GM12878 (cell line): ENCODE measurements around the gene IGFBP3. TPM values are rescaled to one million over a fixed set of nuclear protein-coding genes. Genes with fewer than 3 reads are reported as not detected.

Experiments
- ATAC-seq: fragments of 200-7000 bp; cut with Tn5 transposase; 3 replicates; pipeline ENCODE4 v1.9.1; 2020; ENCODE audit warnings: mild to moderate bottlenecking, moderate library complexity
- BruUV-seq: library from RNA; stranded (reverse); fragments of 400-500 nt; replicated peaks from 2 replicates; lab custom pipeline; 2021; lab: Mats Ljungman, UMichigan
- CTCF ChIA-PET: fragments of 300-600 bp; sonication (Branson Sonifier 250); formaldehyde crosslinking; extraction: SDS; loops from one replicate; lab custom pipeline; 2021; ENCODE audit warnings: inconsistent platforms; lab: Yijun Ruan, JAX
- POLR2A ChIA-PET: fragments of 350-600 bp; formaldehyde crosslinking; extraction: SDS; loops from one replicate; lab custom pipeline; 2021; ENCODE audit warnings: inconsistent platforms; lab: Charles Lee
- RAD21 ChIA-PET: fragments of 300-600 bp; sonication (Branson Sonifier 250); formaldehyde crosslinking; loops from one replicate; lab custom pipeline; 2023; ENCODE audit warnings: antibody characterized with exemption; ENCODE audit not compliant: unreplicated experiment; lab: Charles Lee
- SMC1A ChIA-PET: fragments of 300-600 bp; sonication (Branson Sonifier 250); formaldehyde crosslinking; loops from one replicate; lab custom pipeline; 2023; ENCODE audit not compliant: unreplicated experiment, uncharacterized antibody; lab: Charles Lee
- DNase-seq: peaks from one replicate; pipeline ENCODE4 v3.0.0-alpha.2; 2011; ENCODE audit warnings: low read depth, low spot score
- FAIRE-seq: peaks from 3 replicates; lab custom pipeline; 2011; peaks lifted over from hg19 to GRCh38; lab: Jason Lieb, UNC
- H2AFZ ChIP-seq: 2 replicates; pipeline ENCODE4 v1.6.0; 2011; ENCODE audit warnings: low read depth, low read length, control low read depth; ENCODE audit not compliant: control insufficient read depth
- H3K27ac ChIP-seq: 2 replicates; pipeline ENCODE4 v1.5.1; 2011; ENCODE audit warnings: control low read depth; ENCODE audit not compliant: control insufficient read depth, insufficient read depth
- H3K27me3 ChIP-seq, 2 experiments: replicated peaks in 1 of 2; 2 replicates each; pipeline versions ENCODE4 v1.6.0 to v1.6.1; 2011; ENCODE audit warnings: low read length in 1 of 2; ENCODE audit not compliant: control insufficient read depth in 2 of 2, insufficient read depth in 2 of 2
- H3K36me3 ChIP-seq, 2 experiments: 2 replicates each; pipeline ENCODE4 v1.5.1; 2011; ENCODE audit warnings: low read length in 1 of 2; ENCODE audit not compliant: control insufficient read depth in 2 of 2, insufficient read depth in 2 of 2
- H3K4me1 ChIP-seq: 2 replicates; pipeline ENCODE4 v1.6.1; 2011; ENCODE audit warnings: mild to moderate bottlenecking, low read length, moderate library complexity, mixed read lengths; ENCODE audit not compliant: control insufficient read depth, insufficient read depth
- H3K4me2 ChIP-seq: 2 replicates; pipeline ENCODE4 v1.6.0; 2011; ENCODE audit warnings: control low read depth; ENCODE audit not compliant: control insufficient read depth, insufficient read depth
- H3K4me3 ChIP-seq: fragments of 200-600 bp; sonication (generic); 2 replicates; pipeline ENCODE4 v1.5.1; 2016
- H3K79me2 ChIP-seq: 2 replicates; pipeline ENCODE4 v1.6.0; 2011; ENCODE audit warnings: low read length; ENCODE audit not compliant: control insufficient read depth, insufficient read depth
- H3K9ac ChIP-seq: 2 replicates; pipeline ENCODE4 v1.8.0; 2011; ENCODE audit warnings: low read length, control low read depth, mixed read lengths; ENCODE audit not compliant: control insufficient read depth, insufficient read depth
- H3K9me3 ChIP-seq: replicated peaks from 3 replicates; pipeline ENCODE4 v1.5.1; 2011; ENCODE audit warnings: mild to moderate bottlenecking, low read length; ENCODE audit not compliant: control insufficient read depth, insufficient read depth
- H4K20me1 ChIP-seq: 2 replicates; pipeline ENCODE4 v1.6.0; 2011; ENCODE audit not compliant: control insufficient read depth, insufficient read depth
- EGR1 ChIP-seq, 2 experiments: IDR thresholded peaks; 1 replicate in 1 of 2; 2 replicates in 1 of 2; pipeline ENCODE4 v1.6.1; 2011 to 2012; ENCODE audit warnings: low read depth in 2 of 2, low read length in 2 of 2, borderline replicate concordance in 1 of 2, mild to moderate bottlenecking in 1 of 2, moderate library complexity in 1 of 2
- PML ChIP-seq: IDR thresholded peaks from 2 replicates; pipeline ENCODE4 v1.6.1; 2012; ENCODE audit warnings: low read length, inconsistent platforms
- YBX1 ChIP-seq: fragments of 450-650 bp; IDR thresholded peaks from 2 replicates; pipeline ENCODE4 v1.6.1; 2016; ENCODE audit warnings: antibody characterized with exemption
- ZBTB4 ChIP-seq: fragments of 450-650 bp; formaldehyde crosslinking; IDR thresholded peaks from 2 replicates; pipeline ENCODE4 v1.4.0; 2022; ENCODE audit warnings: mild to moderate bottlenecking, moderate library complexity
- ZNF217 ChIP-seq: fragments of 450-650 bp; IDR thresholded peaks from 2 replicates; pipeline ENCODE4 v1.6.1; 2017; ENCODE audit warnings: antibody characterized with exemption, mild to moderate bottlenecking
- in situ Hi-C: fragments of 300-500 bp; cut with MboI; formaldehyde crosslinking; loops from 9 replicates; pipeline ENCODE4 v1.14.3; 2018; ENCODE audit warnings: mixed read lengths
- intact Hi-C: fragments of 100-400 bp; cut with micrococcal nuclease; formaldehyde crosslinking; loops from one replicate; pipeline ENCODE4 v1.14.2; 2022; ENCODE audit not compliant: unreplicated experiment
- polyA plus RNA-seq, 11 experiments: library from polyadenylated mRNA; depleted of rRNA in 4 of 11; unstranded in 6 of 11; stranded (reverse) in 5 of 11; fragments of >200 nt; fragmentation: Nextera tagmentation in 4 of 11; fragmentation: Illumina TruSeq in 1 of 11; extraction: Ambion mirVana in 4 of 11; extraction: Trizol in 1 of 11; gene quantifications; 1 replicate in 1 of 11; 2 replicates in 10 of 11; pipeline versions ENCODE4 v1.2.1 to v1.2.3, GENCODE V29; 2011 to 2016; ENCODE audit warnings: inconsistent platforms in 2 of 11, missing spikeins in 2 of 11, low read depth in 1 of 11
- total RNA-seq, 4 experiments: library from RNA; depleted of rRNA in 3 of 4; stranded (reverse); fragments of >200 nt in 3 of 4; fragmentation: Illumina TruSeq in 1 of 4; extraction: Trizol in 1 of 4; gene quantifications; 2 replicates each; pipeline versions ENCODE4 v1.2.1 to v1.2.3, GENCODE V29; 2013 to 2021

The IGFBP3 gene
- total and polyA plus RNA-seq, 10 of the 15 experiments (the other 5 are each of a cell fraction or from before 2014, with no cell fraction given), result 6.0 to 28.0 (median 15.6) TPM

- H2AFZ ChIP-seq, result no peak overlapping the region
- DNase-seq, result no peak
- no peaks in the 10 kb centered on the region for H3K4me1 ChIP-seq
- CTCF ChIA-PET, result interaction anchor here (2.5 kb wide), 1 partner anchor 9 kb away, joined by 12 read pairs; no protein-coding TSS in a partner anchor
- RAD21 ChIA-PET, result interaction anchor here (1.3 kb wide), 1 partner anchor 1180 kb away, joined by 3 read pairs; no protein-coding TSS in a partner anchor
- no peaks in the 10 kb centered on the region for H4K20me1 ChIP-seq
- H3K27me3 ChIP-seq, result peaks cover 0 to 1% of the 10 kb centered on the region in 2 experiments; a peak in 2 of 4 replicates
- in situ Hi-C loops (no loop called here), intact Hi-C loops (no loop called here)
- BruUV-seq, result no TSS peak
- H3K4me2 ChIP-seq, result no peak overlapping the region
- POLR2A ChIA-PET, result no interaction called here
- H3K27ac ChIP-seq, result no peak overlapping the region
- no peak for FAIRE-seq
- H3K9me3 ChIP-seq, result no peaks in the 10 kb centered on the region
- no peaks in the 10 kb centered on the region for H3K79me2 ChIP-seq
- no peak for ATAC-seq
- SMC1A ChIA-PET, result interaction anchor here (1.5 kb wide), 1 partner anchor 11 kb away, joined by 4 read pairs; no protein-coding TSS in a partner anchor
- no peak overlapping the region for H3K4me3 ChIP-seq
- TF ChIP-seq ZNF217 (no peak), ZBTB4 (no peak), EGR1 (IDR thresholded peaks at IDR 0.05; ENCODE audit: borderline replicate concordance in 1 of 2, low read depth in 2 of 2, low read length in 2 of 2) (no peak), YBX1 (no peak), PML (no peak)
- no peak overlapping the region for H3K9ac ChIP-seq
- H3K36me3 ChIP-seq, result no peaks in the 10 kb centered on the region
Measured at GRCh38 chr7:45909561-45909960, 11.5 kb downstream of the IGFBP3 start.
